ENCODE results near the gene PICK1.

PICK1 gene

DNA sequence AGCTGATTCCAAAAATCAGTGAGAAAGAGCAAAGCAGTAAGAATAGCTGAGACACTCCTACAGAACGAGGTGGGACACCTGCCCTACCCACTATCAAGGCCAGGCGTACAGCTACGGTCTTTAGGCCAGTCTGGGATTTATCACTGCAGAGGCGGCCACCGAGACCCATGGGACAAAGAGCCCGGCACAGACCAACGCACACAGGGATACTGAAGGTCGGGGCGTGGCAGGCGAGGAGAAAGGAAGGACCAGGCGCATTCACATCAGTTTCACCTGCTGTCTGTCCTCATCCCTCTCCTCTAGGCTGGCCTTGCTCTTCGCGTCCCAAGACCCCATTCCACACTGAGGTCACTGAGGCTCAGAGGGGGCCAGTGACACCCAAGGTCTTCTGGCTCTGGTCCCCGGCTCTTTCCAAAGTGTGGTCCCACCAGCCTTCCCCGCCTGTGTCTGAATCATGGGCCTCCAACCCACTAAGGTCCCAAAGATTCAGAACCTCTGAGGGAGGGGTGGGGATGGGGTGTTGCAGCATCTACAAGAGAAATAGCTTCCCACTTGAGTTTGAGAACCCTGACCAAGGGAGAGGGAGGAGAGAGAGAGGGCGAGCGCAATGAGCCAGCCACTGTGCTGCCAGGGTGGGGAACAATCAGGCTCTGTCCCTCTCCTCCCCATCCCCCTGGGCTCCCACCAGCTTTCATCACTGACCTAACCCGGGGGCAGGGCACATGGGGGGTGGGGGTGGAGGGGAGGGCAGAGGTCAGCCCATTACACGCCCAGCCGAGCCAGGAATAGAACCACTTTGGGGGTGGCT is 7.2 kb upstream of the PICK1 start:
- DNase-seq (ENCODE audit: low spot score) = no peak

DNA sequence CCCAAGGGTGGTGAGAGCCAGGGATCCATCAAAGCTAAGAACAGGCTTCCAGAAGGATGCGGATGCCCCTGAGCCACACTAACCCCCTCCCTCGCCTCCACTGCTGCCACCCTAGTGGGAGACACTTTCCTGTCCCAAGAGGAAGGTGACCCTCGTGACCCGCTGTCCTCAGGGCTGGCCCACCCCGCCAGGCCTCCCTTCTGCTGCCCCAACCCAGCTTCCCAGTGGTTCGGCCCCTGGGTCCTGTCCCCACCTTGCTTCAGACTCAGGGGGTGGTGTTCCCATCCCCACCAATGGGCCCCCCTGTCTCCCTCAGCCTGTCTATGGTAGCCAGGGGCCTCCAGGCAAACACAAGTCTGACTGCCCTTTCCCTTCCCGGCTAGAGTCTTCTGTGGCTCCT is 6.5 kb upstream of the PICK1 start:
- DNase-seq (ENCODE audit: low spot score) = no peak

DNA sequence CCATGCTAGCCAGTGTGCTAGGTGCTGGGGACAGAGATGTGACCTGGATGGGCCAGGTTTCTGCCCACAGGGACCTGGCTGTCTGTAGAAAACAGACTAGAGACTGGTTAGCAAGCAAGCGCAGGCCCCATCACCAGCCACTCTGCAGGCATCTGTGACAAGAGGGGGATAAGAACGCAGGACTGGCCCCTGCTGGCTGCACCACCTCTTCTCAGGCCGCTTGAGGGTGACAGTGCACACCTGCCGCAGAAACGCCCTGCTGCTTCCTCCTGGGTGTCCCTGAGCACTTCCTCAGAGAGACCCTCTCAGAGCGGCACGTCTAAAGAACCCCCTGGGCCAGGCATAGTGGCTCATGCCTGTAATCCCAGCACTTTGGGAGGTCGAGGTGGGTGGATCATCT is 5.9 kb upstream of the PICK1 start:
- DNase-seq (ENCODE audit: low spot score) = no peak

DNA sequence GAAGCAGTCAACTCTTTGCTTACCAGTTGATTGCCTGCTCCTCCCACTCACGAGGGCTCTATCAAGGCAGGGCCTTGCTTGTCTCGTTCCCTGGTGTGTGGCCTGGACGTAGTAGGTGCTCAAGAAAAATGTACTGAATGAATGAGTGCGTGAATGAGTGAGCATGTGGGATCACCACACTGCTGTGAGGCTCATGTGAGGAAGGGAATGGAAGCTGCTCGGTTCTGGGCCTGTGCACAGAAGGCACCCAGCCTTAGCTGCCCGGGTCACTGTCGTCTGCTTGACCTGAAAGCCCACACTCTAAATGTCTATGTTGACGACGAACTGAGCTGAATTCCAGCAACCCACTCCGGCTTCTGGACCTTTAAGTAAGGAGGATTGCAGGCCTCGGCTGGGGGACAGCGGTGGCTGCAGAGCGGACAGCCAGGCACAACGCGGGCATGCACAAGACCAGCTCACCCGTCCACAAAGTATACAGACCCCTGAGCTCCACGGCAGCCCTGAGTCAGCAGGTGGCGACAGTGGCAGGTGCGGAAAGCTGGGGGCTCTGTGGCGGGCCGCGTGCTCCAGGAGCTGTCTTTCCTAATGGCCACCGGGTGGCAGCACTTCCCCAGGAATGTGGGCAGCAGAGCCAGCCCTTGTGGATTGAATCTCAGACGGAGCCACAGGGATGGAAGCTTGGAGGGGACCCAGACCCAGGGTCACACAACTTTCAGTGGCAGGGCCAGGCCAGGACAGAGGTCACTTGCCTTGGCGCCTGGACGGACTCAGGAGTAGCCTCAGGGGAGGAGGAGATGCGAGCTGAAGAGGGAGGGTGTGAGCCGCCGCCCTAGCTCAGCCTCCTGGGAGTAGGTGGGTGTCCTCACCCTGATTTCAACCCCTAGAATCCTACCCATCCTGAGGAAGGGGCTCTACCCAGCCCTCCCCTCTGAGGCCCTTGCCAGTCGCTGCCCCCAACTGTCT is 5.0 kb upstream of the PICK1 start:
- DNase-seq (ENCODE audit: low spot score) = peak; percentile 82

DNA sequence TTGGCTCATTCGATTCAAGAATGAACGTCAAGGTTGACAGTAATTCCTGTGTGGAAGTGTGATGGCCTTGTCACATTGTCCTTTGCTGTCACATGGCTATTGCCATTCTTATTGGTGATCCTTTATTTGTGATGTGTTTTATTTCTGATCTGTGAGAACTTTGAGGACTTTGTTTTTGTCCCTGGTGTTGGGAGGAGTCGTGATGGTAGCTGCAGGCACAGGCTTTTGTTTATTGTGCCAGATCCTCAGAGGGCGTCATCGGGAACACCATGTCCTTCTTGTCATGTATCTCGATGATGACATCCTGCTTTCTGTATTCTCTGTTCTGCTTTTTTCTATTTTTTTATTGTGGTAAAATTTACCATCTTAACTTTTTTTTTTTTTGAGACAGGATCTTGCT is 5.6 kb downstream of the PICK1 start:
- no peak for DNase-seq (ENCODE audit: low spot score)

DNA sequence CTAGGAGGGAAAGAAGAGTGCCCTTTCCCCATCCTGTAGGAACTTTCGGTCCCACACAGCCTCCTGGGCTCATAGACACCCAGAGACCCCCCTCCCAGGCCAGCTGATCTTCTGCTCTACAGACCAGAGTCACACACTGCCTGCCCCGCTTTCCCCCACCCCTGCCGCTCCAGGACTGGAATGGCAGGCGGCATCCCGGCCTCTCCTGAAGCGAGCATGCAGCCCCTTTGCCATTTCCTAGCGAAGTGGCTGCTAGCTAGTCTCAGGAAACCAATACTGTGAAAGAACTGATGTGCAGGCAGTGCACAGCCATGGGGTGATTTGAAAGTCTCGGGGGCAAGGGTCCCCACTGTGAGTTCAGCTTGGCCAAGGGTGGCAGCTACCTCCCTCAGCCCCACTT is 8.3 kb downstream of the PICK1 start:
- DNase-seq (ENCODE audit: low spot score) = no peak

DNA sequence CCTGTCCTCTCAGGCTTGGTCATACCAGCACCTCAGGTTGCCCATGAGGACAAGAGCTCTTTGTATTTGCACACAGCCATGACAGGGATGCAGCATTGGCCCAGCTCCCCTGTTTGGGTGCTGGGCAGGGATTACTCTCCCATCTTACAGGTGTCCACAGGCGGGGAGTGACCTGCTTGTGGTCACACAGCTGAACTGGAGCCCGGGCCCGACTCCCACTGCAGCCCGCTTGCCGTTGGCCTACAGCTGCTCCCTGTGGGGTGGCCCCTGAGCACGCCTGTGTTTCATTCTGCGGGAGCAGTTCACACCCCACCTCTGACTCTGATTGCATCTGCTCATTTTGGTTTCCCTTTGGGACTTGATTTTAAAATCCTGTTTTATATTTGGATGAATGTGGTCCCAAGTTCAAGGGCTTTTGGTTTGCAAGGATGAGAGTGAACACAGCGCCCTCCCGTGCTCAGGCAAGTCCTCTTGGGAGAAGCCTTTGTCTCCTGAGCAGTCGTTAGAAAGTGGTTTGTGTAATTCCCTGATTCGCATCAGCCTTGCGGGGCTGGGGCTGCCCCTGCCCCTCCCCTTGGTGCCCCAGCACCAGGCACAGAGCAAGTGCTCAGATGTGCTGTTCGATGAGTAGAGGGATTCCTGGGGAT is 9.3 kb downstream of the PICK1 start:
- no peak for DNase-seq (ENCODE audit: low spot score)

DNA sequence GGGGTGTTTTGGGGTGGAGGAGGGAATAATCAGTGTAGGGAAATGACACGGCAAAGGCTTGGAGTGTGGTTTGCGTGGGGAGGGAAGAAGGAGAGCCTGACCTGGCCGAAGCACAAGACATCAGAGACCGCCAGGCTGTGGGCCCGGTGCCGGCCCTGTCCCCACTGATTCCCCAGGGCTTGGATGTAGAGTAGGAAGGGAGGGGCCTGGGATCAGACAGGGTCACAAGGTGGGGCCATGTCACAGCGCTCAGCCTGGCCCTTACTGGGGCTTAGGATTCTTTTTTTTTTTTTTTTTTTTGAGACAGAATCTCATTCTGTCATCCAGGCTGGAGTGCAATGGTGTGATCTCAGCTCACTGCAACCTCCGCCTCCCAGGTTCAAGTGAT is 9.8 kb downstream of the PICK1 start:
- DNase-seq (ENCODE audit: low spot score) = no peak

DNA sequence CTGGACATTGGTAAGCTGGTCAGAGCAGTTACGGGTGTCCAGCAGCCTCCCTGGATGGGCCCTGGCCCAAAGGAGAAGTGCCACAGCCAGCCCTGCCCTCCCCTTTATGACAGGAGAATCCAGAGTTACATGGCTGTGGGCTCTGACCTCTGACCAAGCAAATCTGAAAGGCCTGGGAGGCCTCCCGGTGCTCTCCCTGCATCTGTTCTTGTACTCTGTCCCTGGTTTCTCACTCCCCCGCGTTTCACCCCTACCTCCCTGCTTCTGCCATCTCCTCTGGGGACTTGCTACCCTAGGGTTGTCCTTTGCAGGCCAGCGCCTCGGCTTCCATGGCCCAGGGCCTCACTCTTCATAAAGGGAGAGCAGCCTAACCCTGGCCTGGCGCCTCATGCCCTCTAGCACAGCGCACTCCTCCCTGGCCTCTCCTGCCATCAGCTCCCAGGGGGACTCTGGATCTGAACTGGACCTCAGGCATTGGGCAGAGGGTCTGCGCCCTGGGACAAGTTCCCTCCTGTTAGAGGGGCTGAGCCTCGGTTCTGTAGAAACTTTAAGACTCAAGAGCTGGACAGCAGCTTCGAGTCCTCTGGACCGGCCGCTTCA is 10.7 kb downstream of the PICK1 start:
- no peak for DNase-seq (ENCODE audit: low spot score)

DNA sequence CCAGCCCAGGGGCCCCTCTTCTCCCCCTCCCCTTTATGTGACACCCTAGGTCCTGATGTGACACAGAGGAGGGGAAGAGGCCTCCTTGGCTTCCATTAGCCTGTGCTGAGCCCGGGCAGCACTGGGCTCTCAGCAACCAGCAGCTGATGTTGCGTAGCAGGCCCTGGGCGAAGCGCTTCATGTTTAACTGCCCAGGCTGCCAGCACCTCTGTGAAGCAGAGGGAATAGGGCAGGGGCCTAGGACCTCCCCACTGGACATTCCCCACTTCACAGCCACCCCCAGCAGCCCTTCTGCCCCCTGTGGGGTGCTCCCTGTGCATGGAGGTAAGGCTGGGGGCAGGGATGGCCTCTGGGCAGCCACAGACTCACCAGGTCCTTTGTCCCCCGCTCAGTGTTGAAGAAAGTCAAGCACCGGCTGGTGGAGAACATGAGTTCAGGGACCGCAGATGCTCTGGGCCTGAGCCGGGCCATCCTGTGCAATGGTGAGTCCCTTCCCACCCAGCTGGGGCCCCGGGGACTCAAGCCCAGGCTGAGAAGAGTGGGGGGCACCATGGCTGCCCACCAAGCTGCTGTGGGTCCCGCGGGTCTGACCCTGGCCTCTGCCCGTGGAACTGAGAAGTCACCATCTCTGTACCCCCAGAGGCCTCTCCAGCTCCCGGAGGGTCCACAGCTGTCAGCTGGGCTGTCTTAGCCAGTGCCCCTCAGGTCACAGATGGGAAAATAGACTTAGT is 11.6 kb downstream of the PICK1 start:
- DNase-seq (ENCODE audit: low spot score) = no peak

DNA sequence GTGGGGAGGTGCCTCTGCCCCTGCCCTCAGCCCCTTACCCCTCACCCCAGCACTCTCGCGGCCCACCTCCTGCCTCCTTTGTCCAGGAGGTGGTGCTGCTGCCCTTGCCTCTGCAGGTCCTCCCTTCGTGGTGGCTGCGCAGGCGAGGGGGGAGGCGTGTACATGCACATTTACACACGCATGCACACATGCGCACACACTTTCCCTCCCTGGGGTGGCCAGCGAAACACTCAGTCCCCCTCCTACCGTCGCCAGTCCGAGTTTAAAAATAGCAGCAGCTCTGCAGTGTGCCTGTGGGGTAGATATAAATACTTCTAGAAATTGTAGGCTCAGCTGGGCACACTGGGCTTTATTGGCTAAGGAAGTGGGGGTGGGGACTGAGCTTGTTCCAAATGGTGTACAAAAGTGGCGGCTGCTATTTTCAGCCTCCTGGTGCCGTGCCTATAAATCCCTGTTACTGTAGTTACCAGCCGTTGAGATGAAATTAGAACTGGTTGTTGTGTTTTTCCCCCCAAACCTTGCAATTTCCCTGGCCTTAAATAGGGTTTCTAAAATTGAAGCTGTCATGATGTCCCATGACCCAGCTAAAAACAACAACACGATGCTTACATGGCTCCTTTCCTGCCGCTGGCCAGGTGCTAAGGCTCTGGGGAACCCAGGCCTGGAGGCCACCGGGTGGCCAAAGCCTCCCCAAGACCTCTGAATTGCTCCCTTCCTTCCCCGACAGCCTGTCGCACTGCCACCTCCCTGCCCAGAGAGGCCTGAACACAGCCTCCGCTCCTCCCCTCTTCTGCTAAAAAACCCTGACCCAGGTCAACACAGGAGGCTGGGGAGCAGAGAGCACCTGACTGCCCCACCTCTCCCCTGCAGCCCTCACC is 12.4 kb downstream of the PICK1 start:
- no peak for DNase-seq (ENCODE audit: low spot score)

DNA sequence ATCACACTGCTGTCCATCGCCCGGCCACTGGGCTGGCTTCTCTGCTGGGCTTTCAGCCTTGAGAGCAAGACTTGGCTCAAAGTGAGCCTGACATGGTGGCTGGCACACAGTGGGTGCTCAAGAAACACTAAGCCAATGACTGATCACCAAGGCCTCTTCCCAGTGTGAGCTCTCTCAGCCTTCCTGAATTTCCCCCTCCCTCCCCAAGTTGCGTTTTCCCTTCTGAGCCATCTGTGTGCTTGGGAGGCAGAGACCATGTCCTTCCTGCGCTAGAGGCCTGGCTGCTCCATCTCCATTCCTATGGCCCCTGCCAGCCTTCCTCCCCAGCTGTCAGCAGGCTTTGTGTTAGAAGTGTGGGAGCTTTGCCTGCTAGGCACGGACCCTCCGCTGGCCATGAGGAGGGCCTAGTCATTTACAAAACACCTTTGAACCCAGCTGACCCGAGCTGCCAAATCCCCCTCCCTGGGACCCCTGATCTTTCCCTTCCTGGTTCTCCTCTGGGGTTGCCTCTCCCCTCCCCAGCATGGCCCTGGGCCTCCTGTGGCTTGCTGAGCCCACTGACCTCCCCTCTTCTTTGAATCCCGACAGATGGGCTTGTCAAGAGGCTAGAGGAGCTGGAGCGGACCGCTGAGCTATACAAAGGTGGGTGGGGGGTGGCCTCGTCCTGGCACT is 13.2 kb downstream of the PICK1 start:
- DNase-seq (ENCODE audit: low spot score) = no peak

DNA sequence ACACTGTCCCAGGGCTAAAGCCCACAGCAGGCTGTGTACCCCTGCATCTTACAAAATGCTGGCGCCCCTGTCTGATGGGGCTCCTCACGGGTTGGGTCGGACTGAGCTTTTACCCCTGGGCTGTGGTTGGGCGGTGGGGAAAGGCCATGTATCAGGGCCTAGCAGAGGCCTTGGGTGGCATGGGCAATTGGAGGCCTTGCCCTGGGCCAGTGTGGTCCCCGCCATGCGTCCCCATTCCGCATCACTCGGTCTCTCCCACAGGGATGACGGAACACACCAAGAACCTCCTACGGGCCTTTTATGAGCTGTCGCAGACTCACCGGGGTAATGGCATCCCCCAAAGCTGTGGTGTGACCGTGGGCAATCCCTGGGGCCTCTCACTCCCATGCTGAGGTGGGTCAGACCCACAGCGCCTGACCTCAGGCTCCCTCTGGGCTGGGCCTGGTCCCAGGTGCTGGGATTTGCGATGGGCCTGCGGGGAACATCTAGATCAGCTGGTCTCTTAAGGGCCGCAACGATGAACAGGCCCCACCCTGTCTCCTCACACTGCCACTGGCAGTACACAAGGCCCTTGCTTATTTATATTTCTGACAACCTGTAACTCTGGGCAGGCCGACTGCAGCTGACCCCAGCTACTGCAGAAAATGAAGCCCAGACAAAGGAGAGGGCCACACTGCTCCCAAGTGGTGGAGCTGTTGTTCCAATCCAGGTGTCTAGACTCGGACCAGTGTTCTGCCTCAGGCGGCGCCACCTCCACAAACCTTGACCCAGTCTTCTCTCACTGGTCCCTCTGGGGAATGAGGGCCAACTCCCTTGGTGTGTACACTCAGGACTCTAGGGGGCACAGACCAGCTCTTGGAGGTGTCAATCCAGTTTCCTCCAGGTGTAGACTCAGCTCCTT is 14.5 kb downstream of the PICK1 start:
- no peak for DNase-seq (ENCODE audit: low spot score)

DNA sequence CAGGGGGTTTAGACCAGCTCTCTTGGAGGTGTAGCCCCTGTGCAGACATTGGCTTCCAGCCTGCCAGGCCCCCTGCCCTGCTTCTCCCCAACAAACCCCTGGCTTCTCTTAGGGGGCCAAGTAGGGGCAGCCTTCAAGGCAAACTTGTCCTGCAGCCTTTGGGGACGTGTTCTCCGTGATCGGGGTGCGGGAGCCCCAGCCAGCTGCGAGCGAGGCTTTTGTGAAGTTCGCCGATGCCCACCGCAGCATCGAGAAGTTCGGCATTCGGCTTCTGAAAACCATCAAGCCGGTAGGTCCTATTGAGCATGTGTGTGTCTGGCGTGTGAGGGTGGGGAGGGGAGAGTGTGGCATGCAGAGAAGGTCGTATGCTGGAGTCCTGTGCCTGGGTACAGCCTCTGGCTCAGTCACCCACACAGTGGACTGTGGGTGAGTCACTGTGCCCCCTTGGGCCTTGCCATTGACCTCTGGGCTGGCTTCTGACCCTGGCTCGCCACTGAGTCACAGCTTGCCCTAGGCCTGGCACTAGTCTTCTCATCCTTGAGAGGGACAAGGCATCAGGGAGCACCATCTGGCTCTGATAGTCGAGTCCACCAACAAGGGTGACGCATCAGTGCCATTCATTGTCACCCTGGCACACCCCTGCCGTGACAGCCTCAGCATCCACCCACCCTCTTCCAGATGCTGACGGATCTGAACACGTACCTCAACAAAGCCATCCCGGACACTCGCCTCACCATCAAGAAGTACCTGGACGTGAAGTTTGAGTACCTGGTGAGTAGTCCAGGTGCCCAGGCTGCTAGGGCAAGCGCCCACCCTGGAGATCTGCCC is 15.3 kb downstream of the PICK1 start:
- DNase-seq (ENCODE audit: low spot score) = no peak

DNA sequence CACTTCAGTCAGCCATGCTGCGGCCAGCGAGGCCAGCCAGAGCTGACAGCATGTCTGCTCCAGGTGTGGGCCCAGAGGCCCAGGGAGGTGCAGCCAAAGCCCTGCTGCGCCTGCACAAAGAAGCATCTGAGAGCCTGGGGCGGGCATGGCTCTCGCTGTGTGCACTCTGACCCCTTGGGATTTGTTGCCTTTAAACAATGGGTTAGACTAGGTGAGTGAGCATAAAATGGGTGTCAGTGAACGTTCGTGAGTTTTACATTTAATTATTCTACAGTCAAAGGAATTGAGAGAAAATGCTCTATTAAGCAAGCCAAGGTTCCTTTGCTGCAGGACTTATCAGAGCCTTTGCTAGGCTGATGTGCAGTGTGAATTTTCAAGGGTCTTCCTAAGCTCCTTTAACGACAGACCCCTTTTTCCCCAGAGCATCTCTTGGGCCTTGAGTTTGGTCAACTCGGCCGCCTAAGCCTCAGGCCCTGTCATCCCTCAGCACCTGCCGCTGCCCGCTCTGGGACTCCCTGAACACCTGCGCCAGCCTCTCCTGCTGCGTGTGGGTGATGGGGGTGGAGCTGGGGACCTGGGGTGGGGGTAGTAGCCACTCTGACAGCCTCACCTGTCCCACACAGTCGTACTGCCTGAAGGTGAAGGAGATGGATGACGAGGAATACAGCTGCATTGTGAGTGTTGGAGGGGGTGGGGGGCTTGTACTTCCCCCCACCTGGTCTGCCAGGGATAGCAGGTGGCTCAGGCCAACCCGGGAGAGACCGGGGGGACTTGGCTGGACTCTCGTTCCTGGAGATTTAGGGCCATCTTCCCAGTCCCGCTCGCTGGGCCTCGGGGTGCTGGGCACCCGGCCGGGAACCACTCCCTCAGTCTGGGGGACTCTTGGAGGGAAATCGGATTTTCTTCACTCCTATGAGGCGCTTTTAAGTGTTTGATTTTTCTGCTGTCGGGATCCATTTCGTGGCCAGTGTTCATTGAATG is 16.2 kb downstream of the PICK1 start:
- DNase-seq (ENCODE audit: low spot score) = no peak

DNA sequence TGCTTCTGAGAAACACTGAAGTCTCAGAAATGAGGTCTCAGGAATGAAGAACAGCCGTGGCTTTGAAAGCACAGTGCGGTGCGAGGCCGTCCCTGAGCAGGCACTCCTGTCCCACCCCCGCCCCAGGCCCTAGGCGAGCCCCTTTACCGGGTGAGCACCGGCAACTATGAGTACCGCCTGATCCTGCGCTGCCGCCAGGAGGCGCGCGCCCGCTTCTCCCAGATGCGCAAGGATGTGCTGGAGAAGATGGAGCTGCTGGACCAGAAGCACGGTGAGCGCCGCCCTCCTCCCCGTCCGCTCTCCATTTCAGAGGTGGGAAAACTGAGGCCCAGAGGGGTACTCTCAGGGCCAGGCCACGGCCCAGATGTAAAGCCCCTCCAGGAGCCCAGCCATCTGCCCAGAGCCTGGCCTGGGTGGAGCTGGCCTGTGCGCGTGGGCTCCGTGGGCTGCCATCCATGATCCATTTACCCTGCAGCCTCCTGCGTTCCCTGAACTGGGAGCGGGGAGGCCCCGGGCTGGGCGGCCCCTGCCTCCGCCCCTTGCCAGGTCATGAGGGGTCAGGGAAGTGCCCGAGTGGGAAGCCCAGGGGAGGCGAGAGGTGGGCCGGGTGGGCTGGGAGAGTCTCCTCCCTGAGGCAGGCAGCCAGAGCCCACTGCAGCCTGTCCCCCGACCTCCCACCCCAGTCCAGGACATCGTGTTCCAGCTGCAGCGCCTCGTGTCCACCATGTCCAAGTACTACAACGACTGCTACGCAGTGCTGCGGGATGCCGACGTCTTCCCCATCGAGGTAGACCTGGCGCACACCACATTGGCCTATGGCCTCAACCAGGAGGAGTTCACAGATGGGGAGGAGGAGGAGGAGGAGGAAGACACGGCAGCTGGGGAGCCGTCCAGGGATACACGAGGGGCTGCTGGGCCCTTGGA is 17.2 kb downstream of the PICK1 start:
- DNase-seq (ENCODE audit: low spot score) = no peak

Data from SW480 (cell line).